GM12864 (cell line): ENCODE data around the gene BCR.

ENCODE experiments used
- DNase-seq: peaks from one replicate; pipeline ENCODE4 v3.0.0-alpha.2; 2011; ENCODE audit warnings: low read depth
- H3K4me3 ChIP-seq: 2 replicates; pipeline ENCODE4 v1.5.1; 2011; ENCODE audit warnings: mild to moderate bottlenecking, low read depth, low read length, control low read depth
- TF ChIP-seq, protein P1 (sequence below): IDR thresholded peaks from 2 replicates; pipeline ENCODE4 v1.5.1; 2011; ENCODE audit warnings: low read depth, mild to moderate bottlenecking, moderate library complexity, low read length, control low read depth, inconsistent platforms; ENCODE audit errors: missing control alignments

The BCR gene

DNA sequence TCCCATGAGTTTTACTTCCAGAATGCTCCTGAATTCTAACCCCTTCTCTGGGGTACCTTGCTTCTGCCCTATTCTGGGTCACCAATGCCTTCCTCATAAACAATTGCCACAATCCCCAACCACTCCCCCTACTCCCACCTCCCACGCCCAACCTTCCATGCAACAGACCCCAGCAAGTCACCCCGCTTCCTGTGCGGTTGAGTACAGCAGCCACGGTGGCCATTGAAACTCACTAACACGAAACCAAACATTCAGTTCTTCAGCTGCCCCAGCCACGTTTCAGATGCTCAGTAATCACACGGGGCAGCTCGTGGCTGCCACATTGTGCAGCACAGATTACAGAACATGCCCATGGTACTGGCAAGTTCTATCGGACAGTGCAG lies 3.7 kb upstream of the BCR start:
- TF ChIP-seq, protein P1, sequence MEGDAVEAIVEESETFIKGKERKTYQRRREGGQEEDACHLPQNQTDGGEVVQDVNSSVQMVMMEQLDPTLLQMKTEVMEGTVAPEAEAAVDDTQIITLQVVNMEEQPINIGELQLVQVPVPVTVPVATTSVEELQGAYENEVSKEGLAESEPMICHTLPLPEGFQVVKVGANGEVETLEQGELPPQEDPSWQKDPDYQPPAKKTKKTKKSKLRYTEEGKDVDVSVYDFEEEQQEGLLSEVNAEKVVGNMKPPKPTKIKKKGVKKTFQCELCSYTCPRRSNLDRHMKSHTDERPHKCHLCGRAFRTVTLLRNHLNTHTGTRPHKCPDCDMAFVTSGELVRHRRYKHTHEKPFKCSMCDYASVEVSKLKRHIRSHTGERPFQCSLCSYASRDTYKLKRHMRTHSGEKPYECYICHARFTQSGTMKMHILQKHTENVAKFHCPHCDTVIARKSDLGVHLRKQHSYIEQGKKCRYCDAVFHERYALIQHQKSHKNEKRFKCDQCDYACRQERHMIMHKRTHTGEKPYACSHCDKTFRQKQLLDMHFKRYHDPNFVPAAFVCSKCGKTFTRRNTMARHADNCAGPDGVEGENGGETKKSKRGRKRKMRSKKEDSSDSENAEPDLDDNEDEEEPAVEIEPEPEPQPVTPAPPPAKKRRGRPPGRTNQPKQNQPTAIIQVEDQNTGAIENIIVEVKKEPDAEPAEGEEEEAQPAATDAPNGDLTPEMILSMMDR: no peak
- H3K4me3 ChIP-seq: no peak overlapping the region
- no peak for DNase-seq

- DNase-seq: no peak
- TF ChIP-seq, protein P1: no peak
- H3K4me3 ChIP-seq: no peak overlapping the region
Observed at GRCh38 chr22:23177197-23177596, 3.1 kb upstream of the BCR start.

GRCh38 chr22:23178512-23179254 lies 1.6 kb upstream of the BCR start:
- TF ChIP-seq, protein P1: peak; percentile 99
- no peak for DNase-seq
- H3K4me3 ChIP-seq: no peak overlapping the region

- TF ChIP-seq, protein P1: peak; percentile 17
- no peak for DNase-seq
- peak overlapping the region; percentile 67 for H3K4me3 ChIP-seq
Observed at GRCh38 chr22:23179381-23180299, 669 bp upstream of the BCR start.

DNA sequence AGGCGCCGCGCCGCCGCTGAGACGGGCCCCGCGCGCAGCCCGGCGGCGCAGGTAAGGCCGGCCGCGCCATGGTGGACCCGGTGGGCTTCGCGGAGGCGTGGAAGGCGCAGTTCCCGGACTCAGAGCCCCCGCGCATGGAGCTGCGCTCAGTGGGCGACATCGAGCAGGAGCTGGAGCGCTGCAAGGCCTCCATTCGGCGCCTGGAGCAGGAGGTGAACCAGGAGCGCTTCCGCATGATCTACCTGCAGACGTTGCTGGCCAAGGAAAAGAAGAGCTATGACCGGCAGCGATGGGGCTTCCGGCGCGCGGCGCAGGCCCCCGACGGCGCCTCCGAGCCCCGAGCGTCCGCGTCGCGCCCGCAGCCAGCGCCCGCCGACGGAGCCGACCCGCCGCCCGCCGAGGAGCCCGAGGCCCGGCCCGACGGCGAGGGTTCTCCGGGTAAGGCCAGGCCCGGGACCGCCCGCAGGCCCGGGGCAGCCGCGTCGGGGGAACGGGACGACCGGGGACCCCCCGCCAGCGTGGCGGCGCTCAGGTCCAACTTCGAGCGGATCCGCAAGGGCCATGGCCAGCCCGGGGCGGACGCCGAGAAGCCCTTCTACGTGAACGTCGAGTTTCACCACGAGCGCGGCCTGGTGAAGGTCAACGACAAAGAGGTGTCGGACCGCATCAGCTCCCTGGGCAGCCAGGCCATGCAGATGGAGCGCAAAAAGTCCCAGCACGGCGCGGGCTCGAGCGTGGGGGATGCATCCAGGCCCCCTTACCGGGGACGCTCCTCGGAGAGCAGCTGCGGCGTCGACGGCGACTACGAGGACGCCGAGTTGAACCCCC lies 798 bp downstream of the BCR start:
- H3K4me3 ChIP-seq: peak overlapping the region; percentile 67
- TF ChIP-seq, protein P1: no peak

DNA sequence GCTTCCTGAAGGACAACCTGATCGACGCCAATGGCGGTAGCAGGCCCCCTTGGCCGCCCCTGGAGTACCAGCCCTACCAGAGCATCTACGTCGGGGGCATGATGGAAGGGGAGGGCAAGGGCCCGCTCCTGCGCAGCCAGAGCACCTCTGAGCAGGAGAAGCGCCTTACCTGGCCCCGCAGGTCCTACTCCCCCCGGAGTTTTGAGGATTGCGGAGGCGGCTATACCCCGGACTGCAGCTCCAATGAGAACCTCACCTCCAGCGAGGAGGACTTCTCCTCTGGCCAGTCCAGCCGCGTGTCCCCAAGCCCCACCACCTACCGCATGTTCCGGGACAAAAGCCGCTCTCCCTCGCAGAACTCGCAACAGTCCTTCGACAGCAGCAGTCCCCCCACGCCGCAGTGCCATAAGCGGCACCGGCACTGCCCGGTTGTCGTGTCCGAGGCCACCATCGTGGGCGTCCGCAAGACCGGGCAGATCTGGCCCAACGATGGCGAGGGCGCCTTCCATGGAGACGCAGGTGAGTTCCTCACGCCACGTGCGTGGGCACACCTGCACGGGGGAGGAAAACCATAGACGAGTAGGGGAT lies 1.5 kb downstream of the BCR start:
- DNase-seq: no peak
- H3K4me3 ChIP-seq: peak overlapping the region; percentile 67
- TF ChIP-seq, protein P1: no peak

More for the DNA sequence above, 798 bp downstream of the BCR start:
- DNase-seq: no peak
